Neutrophil (primary cell): ENCODE data around the gene NEU4.

ENCODE experiments used
- H3K27ac ChIP-seq: fragments of 200-600 bp; sonication (generic); 2 replicates; pipeline ENCODE4 v1.5.1; 2016; ENCODE audit warnings: mild to moderate bottlenecking, moderate library complexity
- H3K27me3 ChIP-seq: fragments of 200-600 bp; sonication (generic); 2 replicates; pipeline ENCODE4 v1.6.0; 2016; ENCODE audit warnings: mild to moderate bottlenecking
- H3K36me3 ChIP-seq: fragments of 200-600 bp; sonication (generic); 2 replicates; pipeline ENCODE4 v1.5.1; 2017
- H3K4me1 ChIP-seq, 2 experiments: fragments of 200-600 bp in 1 of 2; sonication (generic) in 1 of 2; 1 replicate in 1 of 2; 2 replicates in 1 of 2; pipeline versions ENCODE4 v1.5.1 to v1.6.1; 2013 to 2016; ENCODE audit warnings: low read depth in 1 of 2, low read length in 1 of 2, mild to moderate bottlenecking in 1 of 2, moderate library complexity in 1 of 2; ENCODE audit not compliant: control insufficient read depth in 1 of 2, insufficient read depth in 1 of 2
- H3K4me3 ChIP-seq, 2 experiments: fragments of 200-600 bp in 1 of 2; sonication (generic) in 1 of 2; 1 replicate in 1 of 2; 2 replicates in 1 of 2; pipeline ENCODE4 v1.5.1; 2013 to 2016; ENCODE audit warnings: low read depth in 1 of 2, low read length in 1 of 2, mild to moderate bottlenecking in 1 of 2, moderate library complexity in 1 of 2
- H3K9me3 ChIP-seq: fragments of 200-600 bp; sonication (generic); 2 replicates; pipeline ENCODE4 v1.5.1; 2016
- TF ChIP-seq, protein P1 (sequence below): fragments of 200-600 bp; sonication (generic); IDR thresholded peaks from 2 replicates; pipeline ENCODE4 v1.5.1; 2016; ENCODE audit warnings: antibody characterized with exemption

NEU4 gene

GRCh38 chr2:241837197-241837965 lies 28.4 kb downstream of the NEU4 start:
- Histone ChIP-seq H3K9me3 (no peaks in the 10 kb centered on the region), H3K4me1 (no peaks in the 10 kb centered on the region), H3K4me3 (no peak overlapping the region), H3K27me3 (peaks cover 36% of the 10 kb centered on the region), H3K27ac (no peak overlapping the region), H3K36me3 (no peaks in the 10 kb centered on the region)
- TF ChIP-seq, protein P1, sequence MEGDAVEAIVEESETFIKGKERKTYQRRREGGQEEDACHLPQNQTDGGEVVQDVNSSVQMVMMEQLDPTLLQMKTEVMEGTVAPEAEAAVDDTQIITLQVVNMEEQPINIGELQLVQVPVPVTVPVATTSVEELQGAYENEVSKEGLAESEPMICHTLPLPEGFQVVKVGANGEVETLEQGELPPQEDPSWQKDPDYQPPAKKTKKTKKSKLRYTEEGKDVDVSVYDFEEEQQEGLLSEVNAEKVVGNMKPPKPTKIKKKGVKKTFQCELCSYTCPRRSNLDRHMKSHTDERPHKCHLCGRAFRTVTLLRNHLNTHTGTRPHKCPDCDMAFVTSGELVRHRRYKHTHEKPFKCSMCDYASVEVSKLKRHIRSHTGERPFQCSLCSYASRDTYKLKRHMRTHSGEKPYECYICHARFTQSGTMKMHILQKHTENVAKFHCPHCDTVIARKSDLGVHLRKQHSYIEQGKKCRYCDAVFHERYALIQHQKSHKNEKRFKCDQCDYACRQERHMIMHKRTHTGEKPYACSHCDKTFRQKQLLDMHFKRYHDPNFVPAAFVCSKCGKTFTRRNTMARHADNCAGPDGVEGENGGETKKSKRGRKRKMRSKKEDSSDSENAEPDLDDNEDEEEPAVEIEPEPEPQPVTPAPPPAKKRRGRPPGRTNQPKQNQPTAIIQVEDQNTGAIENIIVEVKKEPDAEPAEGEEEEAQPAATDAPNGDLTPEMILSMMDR, result no peak

DNA sequence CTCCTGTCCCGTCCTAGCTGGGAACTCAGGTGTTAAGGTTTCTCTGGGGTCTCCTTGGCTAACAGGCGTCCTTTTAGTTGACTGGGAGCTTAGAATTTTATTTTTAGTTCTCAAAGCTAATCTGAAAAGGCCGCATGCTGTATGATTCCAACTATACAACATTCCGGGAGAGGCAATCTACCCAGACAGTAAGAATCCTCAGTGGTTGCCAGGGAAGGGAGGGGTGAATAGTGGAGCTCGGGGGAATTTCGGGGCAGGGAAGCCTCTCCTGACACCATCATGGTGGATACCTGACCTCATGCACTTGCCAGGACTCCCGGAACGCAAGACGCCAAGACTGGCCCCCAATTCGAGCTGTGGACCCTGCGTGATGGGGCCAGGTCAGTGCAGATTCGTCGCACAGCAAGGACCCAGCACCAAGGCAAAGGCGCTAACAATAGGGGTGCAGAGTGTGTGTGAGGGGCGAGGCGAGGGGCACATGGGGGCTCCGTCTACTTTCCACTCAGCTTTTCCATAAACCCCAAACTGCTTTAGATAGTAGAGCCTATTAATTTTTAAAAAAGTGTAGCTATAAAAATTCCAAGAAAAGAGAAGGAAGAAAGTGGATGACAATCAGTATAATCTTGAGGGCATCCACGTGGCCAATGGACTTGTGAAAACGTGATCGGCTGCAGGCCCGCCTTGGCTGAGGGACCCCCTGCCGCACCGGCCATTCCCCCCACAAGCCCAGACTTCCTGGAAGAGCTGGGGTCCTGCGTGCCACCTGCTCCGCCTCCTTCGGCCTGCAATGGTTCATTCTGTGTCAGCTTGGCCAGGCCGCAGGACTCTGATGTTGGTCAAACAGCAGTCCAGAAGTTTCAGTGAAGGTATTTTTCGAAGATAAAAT lies 32.4 kb downstream of the NEU4 start:
- TF ChIP-seq, protein P1, result no peak
- Histone ChIP-seq H3K9me3 (no peaks in the 10 kb centered on the region), H3K36me3 (no peaks in the 10 kb centered on the region), H3K4me3 (no peak overlapping the region), H3K27me3 (peaks cover 74% of the 10 kb centered on the region), H3K27ac (no peak overlapping the region), H3K4me1 (peaks cover 11 to 13% of the 10 kb centered on the region in 2 experiments)

- H3K4me3 ChIP-seq, result no peak overlapping the region
- H3K9me3 ChIP-seq, result no peaks in the 10 kb centered on the region
- TF ChIP-seq, protein P1, result no peak
- H3K36me3 ChIP-seq, result no peaks in the 10 kb centered on the region
- H3K4me1 ChIP-seq, result peaks cover 11 to 13% of the 10 kb centered on the region in 2 experiments
- H3K27ac ChIP-seq, result no peak overlapping the region
- peaks cover 71% of the 10 kb centered on the region for H3K27me3 ChIP-seq
These were observed 33.0 kb downstream of the NEU4 start for GRCh38 chr2:241842067-241842415.

GRCh38 chr2:241842620-241843211 lies 33.7 kb downstream of the NEU4 start:
- TF ChIP-seq, protein P1, result no peak
- H3K4me1 ChIP-seq, result peaks cover 11 to 13% of the 10 kb centered on the region in 2 experiments
- H3K4me3 ChIP-seq, result peak overlapping the region; percentile 40 to 45
- H3K36me3 ChIP-seq, result no peaks in the 10 kb centered on the region
- no peaks in the 10 kb centered on the region for H3K9me3 ChIP-seq
- no peak overlapping the region for H3K27ac ChIP-seq
- H3K27me3 ChIP-seq, result peaks cover 64% of the 10 kb centered on the region

DNA sequence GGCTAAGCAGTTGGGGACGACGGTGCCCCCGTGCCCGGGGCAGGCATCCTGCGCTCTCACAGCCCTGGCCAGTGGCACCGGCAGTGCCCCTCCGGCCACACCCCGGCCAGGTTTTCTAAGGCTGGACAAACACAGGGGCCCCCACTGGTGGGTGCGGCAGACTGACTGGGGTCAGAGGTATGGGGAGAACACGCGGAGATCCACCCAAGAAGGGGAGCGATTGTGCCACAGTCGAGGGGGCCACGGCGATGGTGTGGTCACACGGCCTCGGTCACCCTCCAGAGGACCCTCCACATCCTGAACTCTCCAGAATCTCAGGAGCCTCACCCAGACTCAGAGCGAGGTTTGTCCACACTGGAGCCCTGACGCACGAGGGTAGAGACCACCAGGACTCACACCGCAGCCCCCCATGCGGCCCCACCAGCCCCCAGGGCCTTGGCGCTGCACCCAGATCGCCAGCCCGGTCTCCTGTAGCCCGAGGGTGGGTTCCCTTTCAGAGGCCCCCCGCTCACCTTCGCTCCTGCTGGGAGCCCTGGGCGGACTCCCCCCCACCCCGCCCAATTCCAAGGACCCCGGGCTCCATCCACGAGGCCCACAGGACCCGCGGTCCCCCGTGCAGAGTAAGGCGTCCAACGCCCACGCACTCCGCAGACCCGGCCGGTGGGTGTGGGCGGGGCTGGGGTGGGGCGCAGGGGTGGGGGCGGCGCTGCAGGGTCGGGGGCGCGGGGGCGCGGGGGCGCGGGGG lies 34.5 kb downstream of the NEU4 start:
- TF ChIP-seq, protein P1, result no peak
- peaks cover 56% of the 10 kb centered on the region for H3K27me3 ChIP-seq
- H3K4me1 ChIP-seq, result peaks cover 11 to 13% of the 10 kb centered on the region in 2 experiments
- H3K4me3 ChIP-seq, result no peak overlapping the region
- H3K9me3 ChIP-seq, result no peaks in the 10 kb centered on the region
- no peaks in the 10 kb centered on the region for H3K36me3 ChIP-seq
- H3K27ac ChIP-seq, result no peak overlapping the region
